GM19467 (cell line): ENCODE data around the gene MRPL43.
"Not testable (repeated sequence)": the region's sequence is repeated elsewhere in the genome, so short reads cannot be mapped to it uniquely, and the experiment has no call there.

Source experiments
- ATAC-seq: cut with Tn5 transposase; IDR thresholded peaks from one replicate; pipeline ENCODE4 v1.9.1; 2021; ENCODE audit warnings: mild to moderate bottlenecking, moderate library complexity; ENCODE audit not compliant: unreplicated experiment

Gene MRPL43

DNA sequence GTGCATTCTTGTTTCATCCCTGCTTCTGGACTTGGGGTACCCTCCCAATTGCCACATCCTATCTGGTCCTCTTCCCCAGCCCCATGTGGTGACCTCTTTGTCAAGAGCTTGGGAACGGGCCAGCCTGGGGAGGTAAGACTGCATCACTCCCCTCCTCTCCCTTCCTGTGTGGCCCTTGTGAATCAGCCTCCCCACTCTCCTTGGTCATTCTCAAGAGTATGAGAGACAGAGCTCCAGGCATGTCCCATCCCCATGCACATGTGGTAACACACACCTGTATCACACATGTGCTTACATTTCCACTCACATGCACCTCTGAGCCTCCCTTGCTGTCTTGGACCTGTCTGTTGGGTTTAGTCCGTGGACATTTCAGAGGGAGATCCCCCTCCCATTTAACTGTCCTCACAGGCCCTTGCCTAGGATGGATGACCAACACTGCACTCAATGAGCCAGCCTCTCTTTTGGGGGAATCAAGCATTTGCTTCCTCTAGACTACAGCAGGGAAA, 2.6 kb downstream of the MRPL43 start:
- no peak for ATAC-seq

GRCh38 chr10:100983868-100984671, 3.2 kb downstream of the MRPL43 start:
- ATAC-seq, result no peak

DNA sequence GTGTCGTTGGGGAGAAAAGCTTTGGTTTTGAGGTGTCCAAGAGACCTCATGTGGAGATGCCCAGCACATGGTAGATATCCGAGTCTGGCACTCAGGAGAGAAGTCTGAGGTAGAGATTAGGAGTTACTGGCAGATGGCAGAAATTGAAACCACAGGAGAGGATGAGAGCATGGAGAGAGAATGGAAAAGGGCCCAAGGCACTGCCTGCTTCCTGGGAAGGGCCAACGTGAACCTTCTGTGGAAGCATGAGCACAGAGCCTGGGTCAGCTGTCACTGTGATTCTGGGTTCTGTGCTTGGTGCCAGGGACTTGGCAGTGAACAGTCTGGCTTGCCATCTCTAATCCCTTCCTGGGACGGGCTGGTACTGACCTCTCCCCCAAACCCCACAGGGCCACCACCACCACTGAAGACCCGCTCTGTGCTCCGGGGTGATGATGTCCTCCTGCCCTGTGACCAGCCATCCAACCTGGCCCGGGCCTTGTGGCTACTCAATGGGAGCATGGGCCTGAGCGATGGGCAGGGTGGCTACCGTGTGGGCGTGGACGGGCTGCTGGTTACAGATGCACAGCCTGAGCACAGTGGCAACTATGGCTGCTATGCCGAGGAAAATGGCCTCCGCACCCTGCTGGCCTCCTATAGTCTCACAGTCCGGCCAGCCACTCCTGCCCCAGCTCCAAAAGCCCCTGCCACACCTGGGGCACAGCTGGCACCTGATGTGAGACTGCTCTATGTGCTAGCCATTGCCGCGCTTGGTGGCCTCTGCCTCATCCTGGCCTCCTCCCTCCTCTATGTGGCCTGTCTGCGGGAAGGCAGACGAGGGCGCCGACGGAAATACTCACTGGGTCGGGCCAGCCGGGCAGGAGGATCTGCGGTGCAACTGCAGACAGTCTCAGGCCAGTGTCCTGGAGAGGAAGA, 4.1 kb downstream of the MRPL43 start:
- ATAC-seq, result no peak

DNA sequence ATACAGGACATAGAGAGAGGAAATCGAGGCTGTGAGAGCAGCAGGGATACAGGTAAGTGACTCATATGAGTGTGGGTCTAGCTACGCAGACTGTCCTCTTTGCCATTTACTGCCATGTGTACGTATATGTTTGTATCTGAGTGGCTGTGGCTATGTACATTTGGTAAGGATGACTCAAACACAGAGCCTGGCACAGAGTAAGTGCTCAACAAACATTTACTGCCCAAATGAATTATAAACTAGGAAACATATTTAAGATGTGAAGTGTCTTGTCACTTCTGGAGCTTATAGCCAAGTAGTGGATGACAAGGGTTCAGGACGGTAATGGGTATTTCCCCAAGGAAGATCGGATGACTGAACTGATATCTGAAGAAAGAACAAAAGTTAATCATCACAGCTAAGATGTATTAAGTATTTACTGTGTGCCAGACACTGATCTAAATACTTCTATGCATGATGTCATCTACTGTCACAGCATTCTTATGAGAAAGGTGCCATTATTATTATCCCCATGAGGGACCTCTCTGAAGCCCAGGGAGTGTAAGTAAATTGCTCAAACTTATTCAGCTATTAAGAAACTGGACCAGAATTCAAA, 6.0 kb downstream of the MRPL43 start:
- no peak for ATAC-seq

DNA sequence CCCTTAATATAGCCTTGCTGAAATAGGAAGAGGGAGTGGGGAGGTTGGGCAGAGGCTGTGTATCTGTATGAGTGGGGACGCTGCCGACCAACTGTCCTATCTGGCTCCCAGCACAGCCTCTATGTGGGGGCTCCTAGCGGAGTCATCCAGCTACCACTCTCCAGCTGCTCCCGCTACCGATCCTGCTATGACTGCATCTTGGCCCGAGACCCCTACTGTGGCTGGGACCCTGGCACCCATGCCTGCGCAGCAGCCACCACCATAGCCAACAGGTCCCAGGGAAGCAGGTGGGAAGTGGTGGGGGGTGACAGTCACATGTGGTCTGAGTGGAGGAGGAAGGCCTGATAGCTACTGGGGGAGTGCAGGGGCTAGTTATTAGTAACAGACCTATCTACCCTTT, 6.6 kb downstream of the MRPL43 start:
- ATAC-seq, result no peak

GRCh38 chr10:100980311-100980710, 7.0 kb downstream of the MRPL43 start:
- ATAC-seq, result no peak

GRCh38 chr10:100979791-100980272, 7.5 kb downstream of the MRPL43 start:
- no peak for ATAC-seq

DNA sequence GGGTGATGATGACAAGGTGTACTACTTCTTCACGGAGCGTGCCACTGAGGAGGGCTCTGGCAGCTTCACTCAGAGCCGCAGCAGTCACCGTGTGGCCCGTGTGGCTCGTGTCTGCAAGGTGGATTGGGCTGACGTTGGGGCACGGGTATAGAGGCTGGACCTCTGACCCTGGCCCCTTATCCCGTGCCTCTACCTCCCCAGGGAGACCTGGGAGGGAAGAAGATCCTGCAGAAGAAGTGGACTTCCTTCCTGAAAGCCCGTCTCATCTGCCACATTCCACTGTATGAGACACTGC, 8.4 kb downstream of the MRPL43 start:
- ATAC-seq, result no peak

GRCh38 chr10:100978121-100978900, 9.0 kb downstream of the MRPL43 start:
- ATAC-seq, result no peak

- ATAC-seq, result no peak
These were observed 9.9 kb downstream of the MRPL43 start for GRCh38 chr10:100977436-100977835.

- ATAC-seq, result no peak
These were observed 10.4 kb downstream of the MRPL43 start for GRCh38 chr10:100976906-100977305.

- not testable (repeated sequence) for ATAC-seq
These were observed 11.9 kb downstream of the MRPL43 start for GRCh38 chr10:100975397-100975796.

DNA sequence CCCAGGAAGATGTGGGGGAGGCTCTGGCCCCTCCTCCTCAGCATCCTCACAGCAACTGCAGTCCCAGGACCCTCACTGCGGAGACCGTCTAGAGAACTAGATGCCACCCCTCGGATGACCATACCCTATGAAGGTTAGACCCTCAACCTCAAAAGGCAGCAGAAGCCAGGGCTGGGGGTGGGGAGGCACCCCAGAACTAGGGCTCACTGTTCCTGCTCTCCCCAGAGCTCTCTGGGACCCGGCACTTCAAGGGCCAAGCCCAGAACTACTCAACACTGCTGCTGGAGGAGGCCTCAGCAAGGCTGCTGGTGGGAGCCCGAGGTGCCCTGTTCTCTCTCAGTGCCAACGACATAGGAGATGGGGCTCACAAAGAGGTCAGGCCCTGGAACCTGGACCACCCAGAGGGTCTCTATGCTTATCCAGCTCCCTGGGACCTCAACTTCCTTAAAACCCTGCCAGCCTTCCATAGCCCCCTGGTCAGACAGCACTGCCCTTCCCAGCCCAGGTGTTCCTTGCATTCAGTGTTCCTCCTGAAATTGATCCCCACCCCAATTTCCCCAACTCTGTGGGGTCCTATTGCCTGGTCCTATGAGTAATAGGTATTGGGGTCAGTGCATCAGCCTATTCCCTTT, 14.3 kb downstream of the MRPL43 start:
- no peak for ATAC-seq

- ATAC-seq, result no peak
These were observed 15.0 kb downstream of the MRPL43 start for GRCh38 chr10:100972115-100972903.

GRCh38 chr10:100970914-100971811, 16.1 kb downstream of the MRPL43 start:
- ATAC-seq, result no peak

DNA sequence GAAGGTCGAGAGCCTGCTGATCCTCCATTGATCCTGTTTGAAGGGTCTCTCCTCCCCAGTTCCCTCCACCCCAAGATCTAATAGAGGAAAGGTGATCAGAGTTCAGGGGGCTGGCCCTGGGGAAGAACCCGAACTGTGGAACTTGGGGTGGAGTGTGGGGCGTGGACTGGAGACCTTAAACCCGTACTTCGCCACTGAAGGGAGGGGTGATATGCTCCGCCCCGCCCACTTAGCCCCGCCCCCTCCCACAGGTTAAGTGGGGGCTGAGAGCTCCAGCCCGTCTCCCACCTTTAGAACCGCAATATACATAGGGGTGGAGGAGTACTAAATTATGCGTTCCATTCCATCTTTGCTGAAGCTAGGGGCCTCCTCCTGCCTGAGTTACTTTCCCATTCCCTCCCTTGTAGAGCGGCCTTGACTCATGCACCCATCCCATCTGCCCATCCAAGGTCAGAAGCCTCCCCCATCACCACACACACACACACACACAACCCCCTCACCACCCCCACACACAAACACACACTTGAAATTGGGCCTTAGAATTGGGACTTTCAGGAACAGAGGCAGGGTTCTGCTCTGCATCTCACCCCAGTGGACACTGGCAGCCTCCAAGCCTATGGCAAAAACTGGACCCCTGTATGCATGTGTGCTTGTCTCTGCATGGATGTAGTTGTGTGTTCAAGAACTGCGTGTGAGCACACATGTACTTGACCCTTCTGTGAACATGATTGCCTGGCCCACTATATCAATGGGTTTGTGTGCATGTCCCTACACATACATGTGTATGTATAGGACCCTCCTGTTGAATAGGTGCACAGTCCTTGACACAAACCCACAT, 17.0 kb downstream of the MRPL43 start:
- no peak for ATAC-seq
